HG03442 (cell line): ENCODE data around the gene PGBD5.

Experiments used
- ATAC-seq: cut with Tn5 transposase; IDR thresholded peaks from one replicate; pipeline ENCODE4 v1.9.1; 2021; ENCODE audit warnings: mild to moderate bottlenecking, moderate library complexity; ENCODE audit not compliant: unreplicated experiment

The PGBD5 gene

DNA sequence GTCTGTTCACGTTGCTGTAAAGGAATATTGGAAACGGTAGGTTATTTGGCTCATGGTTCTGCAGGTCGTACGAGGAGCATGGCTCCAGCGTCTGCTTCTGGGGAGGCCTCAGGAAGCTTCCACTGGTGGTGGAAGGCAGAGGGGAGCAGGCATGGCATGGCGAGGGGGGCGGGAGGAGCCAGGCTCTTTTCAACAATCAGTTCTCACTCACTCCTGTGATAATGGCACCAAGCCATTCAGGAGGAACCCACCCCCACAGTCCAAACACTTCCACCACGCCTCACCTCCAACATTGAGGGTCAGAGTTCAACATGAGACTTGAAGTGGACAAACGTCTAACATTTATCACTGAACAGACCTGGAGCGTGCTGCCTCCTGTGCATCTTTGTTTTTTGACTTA, 141.2 kb downstream of the PGBD5 start:
- no peak for ATAC-seq

DNA sequence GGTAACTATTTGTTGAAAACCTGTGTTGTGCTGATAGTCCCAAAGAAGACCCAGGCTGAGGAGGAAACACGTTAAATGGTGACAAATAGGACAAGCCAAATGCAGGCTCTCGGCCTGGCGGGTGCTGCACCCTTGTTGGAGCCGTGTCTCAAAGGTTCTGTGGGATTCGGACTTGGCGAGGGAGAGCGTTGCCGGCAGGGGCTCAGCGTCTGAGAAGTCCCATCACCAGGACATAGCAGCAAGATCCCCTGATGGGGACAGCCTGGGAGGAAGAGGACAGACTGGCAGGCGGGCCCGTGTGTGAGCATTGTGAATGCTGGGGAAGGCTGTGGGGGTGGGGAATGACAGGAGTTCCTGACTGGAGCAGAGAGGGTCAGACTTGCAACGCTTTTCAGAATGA, 142.5 kb downstream of the PGBD5 start:
- ATAC-seq, result no peak

DNA sequence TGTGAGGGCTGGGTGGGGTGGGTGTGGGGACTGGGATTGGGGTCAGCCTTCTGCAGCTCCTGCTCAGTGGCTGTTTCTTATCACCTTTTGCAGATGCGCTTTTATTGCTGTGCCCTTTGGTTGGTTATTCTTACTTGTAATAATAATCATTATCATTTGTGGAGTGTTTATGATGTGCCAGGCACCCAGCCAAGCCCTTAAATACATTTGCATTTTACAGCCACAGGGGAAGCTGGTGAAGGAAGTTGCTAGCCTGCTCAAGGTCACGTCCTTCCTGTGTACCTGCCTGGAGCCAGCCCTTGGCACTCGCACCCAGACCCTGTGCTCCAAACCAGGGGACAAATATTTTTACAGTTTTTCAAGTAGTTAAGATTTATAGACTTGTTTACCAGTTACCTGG, 144.0 kb downstream of the PGBD5 start:
- ATAC-seq, result no peak

DNA sequence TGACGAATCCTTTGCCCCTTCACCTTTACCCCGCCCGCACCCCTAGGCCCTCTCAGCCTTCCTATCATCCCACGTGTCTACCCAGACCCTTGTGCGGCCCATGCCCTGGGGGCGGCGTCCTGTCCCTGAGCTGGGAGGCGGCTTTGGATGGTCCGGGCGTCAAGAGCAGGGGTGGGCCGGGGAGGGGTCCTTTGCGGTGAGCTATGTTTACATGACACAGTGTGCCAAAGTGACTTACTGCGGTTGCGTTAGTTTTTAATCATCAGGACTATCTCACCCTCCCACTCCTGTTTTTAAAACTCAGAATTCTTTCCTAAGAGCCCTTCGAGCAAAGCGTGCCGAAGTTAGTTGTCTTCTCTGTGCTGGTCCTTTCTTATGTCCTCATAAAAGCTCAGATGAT, 144.6 kb downstream of the PGBD5 start:
- ATAC-seq, result no peak

DNA sequence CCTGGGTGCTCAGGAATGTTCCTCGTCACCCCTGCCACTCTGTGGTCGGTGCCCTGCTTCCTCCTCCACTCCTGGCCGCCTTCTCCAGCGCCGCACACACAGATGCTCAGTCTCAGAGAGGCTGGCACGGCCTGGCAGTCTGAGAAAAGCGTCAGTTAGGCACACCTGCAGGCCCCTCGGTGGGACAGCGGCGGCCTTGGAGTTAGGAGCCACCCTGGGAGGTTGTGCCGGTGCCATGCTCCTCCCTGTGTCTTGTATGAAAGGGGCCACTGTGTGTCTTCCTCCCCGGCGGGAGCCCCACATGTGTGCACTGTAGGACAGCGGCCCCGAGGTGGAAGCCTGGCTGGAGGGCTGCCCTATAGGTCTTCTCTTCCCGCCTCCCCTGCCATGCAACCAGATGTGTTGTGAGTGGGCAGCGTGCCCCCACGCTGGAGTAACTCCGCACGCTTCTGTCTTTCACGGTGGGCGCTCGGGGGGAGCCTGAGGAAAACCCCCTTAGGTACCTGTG, 145.2 kb downstream of the PGBD5 start:
- ATAC-seq, result no peak

DNA sequence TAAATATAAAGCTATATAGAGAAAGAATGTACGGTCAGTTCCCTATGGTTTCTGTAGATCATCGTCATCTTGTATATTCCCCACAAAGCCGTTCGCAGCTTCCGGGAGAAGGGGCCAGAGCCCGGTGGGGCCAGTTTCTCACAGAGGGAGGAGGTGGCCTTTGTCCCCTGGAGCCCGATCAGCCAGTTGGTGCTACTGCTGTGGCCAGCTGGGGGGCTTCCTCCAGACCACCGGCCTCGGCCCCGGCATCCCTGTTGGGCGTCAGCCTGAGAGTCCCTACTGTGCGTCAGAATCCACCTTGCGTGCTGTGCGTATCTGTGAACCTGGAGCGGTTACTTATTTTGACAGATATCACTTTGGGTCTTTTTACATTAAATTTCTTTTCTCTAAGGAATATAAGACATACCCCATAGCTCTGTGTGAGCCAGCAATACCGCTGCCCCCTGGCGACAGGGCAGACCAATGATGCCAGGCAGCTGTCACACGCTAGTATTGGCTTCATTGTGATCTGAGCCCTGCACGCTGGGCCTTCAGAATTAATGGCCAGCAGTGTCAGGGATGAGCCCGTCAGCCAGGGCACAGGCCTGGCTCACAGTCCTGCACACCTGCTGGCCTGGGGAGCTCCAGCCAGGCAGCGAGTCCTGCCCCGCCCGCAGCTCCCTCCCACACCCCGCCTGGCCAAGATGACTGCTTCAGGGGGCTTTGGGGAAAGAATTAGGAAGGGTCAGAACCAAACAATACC, 145.9 kb downstream of the PGBD5 start:
- no peak for ATAC-seq

DNA sequence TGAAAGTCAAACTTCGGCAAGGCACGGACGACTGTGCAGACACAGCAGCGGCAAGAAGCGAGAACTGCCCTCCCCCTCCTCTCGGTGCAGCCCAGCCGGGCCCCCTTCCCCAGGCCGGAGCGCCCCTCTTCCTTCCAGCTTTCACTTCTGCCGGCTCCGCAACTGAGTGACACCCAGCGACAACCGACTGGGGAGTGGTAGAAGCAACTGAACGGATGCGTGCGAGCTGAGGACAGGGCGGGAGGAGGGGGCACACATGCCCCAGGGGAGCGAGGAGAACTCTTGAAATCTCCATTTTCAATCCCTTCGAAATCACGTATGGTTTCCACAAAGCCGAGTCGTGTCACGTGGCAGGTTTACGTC, 146.6 kb downstream of the PGBD5 start:
- ATAC-seq, result no peak

DNA sequence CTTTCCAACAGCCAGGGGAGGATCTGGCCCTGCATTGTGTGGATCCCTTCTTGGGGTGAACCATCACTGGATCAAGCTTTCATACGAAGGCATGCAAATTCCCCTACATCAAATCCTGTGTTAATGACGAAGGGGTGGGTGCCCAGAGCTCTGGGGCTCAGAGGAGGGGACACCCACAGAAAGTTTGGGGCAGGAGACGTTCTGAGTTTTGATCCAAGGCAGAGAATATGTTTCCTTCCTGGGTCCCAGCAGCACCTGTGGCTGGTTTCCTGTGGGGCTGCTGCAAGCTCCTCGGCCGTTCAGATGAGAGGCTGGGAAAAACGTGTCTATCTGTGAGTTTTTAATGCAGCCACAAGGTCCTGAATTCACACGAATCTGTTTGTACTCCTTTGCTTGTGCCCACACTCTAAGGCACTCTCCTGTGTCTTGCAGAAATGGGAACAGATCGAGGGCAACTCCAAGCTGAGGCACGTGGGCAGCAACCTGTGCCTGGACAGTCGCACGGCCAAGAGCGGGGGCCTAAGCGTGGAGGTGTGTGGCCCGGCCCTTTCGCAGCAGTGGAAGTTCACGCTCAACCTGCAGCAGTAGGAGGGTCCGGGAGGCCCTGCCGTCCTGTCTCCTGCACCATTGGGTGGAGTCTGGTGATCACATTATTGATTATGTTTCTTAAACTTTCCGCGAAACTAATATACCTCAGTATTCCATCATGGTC, 147.1 kb downstream of the PGBD5 start:
- no peak for ATAC-seq

DNA sequence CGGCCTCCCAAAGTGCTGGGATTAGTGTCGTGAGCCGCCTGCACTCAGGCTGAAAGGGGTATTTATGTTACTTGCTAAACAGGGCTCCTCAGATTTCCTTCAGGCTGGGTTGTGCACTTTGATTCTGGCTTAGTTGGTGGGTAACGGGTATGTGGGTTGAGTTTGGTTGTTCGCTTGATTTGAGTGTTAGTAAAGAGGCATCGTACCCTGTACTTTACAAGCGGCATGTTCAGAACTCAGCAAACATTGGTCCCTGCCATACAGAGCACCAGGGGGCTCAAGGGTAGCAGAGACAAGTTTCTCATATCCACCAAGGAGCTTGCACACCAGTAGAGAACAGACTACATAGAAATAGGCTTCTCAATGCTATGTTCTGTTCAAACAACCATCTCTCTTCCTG, 147.8 kb downstream of the PGBD5 start:
- ATAC-seq, result no peak

DNA sequence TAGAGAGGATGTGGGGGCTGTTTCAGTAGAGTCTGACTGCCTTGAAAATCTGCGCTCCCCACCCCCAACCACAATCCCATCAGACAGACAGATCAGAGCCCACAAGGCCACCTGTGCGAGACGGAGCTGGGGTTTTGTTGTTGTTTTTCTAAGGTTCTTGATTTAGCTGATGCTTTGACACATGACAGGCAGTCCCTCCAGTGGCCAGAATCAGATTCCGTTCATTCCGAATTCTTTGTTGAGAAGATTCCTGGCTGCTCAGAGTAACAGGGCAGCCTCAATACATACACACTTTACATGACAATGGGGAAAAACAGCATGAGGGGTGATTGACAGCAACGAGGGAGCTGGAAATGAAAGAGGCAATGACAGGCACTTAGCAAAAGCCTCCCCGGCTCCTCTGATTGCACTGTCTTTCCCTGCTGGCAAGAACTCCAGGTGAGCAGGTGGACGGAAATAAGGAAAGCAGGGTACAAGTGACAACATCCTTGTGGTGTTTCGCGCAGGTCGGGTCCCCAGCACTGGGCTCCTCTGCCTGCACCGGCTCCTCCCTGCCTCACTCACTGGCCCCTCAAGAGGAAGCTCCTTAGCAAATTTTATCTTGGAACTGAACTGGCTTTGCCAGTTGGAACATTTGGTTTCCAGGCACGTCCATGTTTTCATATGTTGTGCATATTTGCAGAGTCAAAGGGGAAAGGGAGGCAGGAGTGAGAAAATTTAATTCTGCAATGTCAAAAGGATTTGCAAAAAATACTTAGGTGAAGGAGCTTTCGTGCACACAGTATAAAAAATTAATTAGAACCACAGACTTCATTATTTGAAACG, 148.7 kb downstream of the PGBD5 start:
- ATAC-seq, result no peak

DNA sequence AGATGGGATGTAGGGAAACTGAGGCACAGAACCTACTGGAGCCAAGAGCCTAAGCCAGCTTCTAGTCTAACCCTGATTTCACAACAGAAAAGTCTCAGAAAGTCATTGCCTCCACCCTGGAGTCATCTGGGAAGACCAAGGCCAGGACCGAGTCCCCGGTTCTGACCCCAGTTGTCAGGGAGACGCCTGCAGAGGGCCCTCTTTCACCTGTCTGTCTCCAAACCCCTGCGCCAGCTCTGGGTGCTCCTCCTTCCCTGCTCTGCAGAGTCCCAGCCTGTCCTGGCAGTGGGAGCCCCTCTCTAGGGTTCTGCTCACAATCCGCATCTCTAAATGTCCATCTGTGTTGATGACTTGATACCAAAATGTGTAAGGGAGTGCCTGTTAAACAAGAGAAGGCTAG, 149.7 kb downstream of the PGBD5 start:
- no peak for ATAC-seq

DNA sequence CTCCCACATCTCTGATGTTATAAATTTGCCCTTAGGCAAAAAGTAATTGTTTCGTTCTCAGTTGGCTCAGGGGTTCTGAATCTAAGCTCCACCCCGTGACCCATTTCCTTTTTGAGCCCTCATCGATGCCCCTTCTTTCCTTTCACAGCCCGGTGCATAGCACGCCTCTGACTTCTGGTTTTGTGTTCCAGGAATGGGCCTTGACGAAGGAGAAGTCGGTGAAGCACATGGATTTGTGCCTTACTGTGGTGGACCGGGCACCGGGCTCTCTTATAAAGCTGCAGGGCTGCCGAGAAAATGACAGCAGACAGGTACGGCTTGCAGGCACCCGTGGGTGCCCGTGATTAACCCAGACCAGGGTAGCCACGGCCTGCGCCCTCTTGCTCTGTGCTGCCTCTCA, 151.9 kb downstream of the PGBD5 start:
- ATAC-seq, result no peak

DNA sequence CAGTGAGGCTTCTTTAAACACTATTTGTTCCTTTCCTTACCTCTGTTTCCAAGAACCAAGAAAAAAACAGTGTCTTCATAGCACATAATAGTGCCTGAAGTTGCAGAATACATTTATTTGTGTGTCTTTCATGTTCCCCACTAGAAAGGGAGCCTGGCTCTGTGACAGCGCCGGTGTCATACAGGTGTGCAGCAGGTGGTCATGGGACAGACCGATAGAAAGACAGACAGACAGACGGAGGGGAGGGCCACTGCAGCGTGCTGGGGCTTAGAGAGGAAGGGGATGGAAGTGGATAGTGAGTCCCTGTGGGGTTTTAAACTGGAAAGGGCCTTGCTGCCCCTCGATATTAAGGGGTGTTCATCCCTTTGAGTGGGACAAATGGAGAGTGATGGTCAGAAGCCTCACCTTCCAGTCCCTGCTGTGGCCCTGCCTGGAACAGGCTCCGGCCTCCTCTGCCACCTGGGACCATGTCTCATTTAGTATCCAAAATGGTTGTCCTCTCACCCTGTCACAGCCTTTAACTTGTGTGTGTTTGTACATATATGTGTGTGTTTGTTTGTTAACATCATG, 152.9 kb downstream of the PGBD5 start:
- no peak for ATAC-seq

DNA sequence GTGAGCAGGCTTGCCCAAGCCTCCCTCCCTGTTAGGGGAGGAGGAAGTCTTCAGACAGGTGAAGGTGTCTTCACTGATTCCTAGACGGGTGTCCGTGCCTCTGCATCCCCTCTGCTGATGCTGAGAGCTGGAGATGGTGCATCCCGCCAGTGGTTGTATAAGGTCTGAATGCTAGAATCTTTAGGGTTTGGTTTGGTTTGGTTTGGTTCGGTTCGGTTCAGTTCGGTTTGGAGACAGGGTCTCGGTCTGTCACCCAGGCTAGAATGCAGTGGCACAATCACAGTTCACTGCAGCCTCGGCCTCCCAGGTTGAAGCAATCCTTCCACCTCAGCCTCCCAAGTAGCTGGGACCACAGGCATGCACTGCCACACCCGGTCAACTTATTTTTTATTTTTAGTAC, 153.6 kb downstream of the PGBD5 start:
- no peak for ATAC-seq

DNA sequence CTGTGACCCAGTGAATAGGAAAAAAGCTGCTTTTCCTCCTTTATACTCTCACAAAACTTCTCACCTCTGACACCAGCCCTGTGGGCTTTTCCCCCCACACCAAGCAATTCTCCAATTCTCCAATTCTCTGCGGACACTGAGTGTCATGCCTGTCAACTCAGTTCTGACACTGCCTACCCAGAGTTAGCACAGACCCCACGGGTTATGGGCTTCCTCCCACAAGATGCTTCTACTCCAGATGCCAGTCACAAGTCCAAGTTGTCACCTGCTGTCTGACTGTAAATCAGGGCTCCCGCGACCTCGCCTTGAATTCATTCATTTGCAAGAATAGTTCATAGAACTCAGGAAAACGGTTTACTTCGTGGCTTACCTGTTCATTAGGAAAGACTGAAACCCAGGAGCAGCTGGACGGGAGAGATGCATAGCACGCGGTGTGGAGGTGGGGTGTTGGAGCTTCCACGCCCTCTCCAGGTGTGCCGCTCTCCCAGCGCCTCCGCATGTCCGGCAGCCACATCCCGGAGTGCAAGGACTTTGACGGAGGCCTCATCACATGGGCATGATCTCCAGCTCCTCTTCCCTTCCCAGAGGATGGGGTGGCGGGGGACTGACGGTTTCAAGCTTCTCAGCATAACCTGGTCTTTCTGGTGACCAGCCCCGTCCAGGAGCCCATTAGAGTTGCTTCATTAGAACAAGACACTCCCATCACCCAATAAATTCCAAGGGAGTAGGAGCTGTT, 154.7 kb downstream of the PGBD5 start:
- ATAC-seq, result no peak

DNA sequence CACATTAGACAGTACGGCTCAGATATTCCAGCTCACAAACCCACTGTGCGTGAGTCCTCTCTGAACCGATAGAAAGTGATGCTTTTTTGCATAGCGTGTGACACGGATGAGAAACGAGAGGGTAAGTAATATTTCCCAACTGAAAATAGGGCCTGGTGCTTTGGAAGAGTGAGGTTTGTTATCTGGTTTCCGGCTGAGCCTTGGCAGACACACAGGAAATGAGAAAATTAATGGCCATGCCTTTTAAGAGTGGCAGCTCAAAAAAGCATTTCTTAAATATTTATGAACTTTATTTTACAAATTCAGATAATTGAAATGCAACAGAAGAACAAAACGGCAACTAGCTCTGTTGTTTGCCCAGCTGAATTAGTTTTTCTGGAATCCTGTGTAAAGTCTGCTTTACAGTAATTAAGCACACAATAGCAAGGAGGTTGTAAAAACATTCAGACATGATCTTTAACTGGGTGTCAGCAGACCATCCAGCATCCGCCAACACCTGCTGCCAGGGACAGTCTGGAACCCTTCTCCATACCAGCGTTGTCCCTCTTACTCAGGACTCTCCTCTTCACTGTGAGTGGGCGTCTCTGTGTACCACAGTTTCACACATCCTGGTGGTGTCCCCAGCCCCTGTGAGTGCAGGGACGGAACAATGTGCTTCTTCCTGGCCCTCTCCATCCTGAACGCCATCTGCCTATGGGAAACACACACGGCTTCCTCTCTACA, 155.4 kb downstream of the PGBD5 start:
- peak; percentile 81 for ATAC-seq

DNA sequence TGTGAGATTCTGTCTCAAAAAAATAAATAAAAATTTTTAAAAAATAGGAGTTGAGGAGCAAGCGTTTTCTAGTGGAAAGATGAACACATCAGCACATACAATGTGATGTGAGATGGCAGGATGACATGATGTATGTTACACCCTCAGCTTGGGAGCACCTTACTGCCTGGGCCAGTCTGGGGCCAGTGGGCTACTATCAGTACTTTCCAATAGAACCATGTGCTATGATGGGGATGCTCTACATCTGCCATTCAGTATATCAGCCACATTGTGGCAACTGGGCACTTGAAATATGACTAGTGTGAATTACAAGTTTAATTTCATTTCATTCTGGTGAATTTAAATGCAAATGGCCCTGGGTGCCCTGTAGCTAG, 156.0 kb downstream of the PGBD5 start:
- ATAC-seq, result peak; percentile 5

DNA sequence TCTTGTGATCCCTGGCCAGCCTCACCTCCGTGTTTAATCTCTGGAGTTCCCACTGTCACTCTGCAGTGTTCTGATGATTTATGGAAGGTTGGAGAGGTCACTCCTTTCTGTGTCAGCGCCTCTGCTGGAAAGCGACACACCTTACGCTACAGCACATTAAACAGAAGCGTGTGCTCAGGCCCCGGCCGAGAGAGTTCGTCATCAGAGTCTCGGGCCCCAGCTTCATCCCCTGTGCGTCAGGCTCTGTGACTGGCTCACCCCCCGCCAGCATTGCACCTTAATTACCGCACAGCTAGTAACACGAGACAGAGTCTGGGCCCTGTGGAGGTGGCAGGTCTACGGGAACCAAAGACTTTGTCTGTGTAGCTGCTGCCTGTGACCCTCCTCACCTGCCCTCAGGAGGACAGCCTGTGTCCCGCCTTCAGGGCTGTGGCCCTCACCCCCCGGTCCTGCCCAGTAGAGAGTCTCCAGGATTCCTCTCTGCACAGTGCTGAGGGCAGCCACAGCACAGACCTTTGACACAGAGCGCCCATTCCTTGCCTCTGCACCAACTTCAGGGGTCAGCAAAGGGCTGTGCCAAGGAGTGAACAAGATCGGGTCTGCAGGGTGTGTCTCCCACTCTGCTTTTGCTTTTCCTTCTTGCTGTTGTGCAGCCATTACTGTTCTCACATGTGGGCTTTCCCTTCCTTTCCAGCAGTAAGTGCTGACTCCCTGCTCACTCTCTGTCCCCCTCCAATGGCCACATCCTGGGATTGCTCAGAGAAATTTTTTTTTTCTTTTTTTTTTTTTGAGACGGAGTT, 157.6 kb downstream of the PGBD5 start:
- no peak for ATAC-seq

DNA sequence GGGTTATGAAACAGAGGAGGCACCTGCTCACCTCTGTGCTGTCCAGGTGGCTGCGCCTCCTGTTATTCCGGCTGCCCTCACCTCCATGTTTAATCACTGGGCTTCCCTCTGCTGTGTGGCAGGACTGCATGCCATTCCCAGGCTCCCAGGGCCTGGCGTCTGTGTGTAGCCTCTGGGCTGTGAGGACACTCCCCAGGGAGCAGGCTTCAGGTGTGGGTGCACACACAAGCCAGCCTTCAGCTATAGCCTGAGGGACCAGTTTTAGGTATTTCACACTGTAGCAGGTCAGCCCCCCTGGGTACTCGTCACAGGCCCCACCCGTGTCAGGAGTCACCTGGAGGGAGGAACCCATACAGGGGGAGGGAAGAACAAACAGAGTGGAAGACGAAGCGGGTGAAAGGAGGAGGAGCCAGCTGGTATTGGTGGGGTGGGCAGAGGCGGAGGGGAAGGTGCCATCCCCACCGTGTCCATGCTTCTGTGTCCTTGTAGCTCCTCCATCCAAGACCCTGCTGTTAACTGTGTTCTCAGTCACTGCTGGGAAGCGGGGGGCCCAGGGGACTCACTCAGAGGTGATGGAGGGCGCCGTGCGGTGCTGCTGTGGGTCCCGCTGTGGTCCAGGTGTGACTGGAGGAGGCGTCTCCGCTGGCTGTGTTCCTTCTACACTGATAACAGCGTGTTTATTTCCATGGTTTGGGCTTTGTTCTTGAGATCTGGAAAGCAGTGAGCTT, 158.6 kb downstream of the PGBD5 start:
- no peak for ATAC-seq
